GM12878 (cell line): ENCODE results near the gene TRMU. TPM values are rescaled to one million over a fixed set of nuclear protein-coding genes. Genes with fewer than 3 reads are reported as not detected.

Experiments used
- ATAC-seq: fragments of 200-7000 bp; cut with Tn5 transposase; 3 replicates; pipeline ENCODE4 v1.9.1; 2020; ENCODE audit warnings: mild to moderate bottlenecking, moderate library complexity
- BruUV-seq: library from RNA; stranded (reverse); fragments of 400-500 nt; replicated peaks from 2 replicates; lab custom pipeline; 2021; lab: Mats Ljungman, UMichigan
- CTCF ChIA-PET: fragments of 300-600 bp; sonication (Branson Sonifier 250); formaldehyde crosslinking; extraction: SDS; loops from one replicate; lab custom pipeline; 2021; ENCODE audit warnings: inconsistent platforms; lab: Yijun Ruan, JAX
- POLR2A ChIA-PET: fragments of 350-600 bp; formaldehyde crosslinking; extraction: SDS; loops from one replicate; lab custom pipeline; 2021; ENCODE audit warnings: inconsistent platforms; lab: Charles Lee
- RAD21 ChIA-PET: fragments of 300-600 bp; sonication (Branson Sonifier 250); formaldehyde crosslinking; loops from one replicate; lab custom pipeline; 2023; ENCODE audit warnings: antibody characterized with exemption; ENCODE audit not compliant: unreplicated experiment; lab: Charles Lee
- SMC1A ChIA-PET: fragments of 300-600 bp; sonication (Branson Sonifier 250); formaldehyde crosslinking; loops from one replicate; lab custom pipeline; 2023; ENCODE audit not compliant: unreplicated experiment, uncharacterized antibody; lab: Charles Lee
- DNase-seq: peaks from one replicate; pipeline ENCODE4 v3.0.0-alpha.2; 2011; ENCODE audit warnings: low read depth, low spot score
- FAIRE-seq: peaks from 3 replicates; lab custom pipeline; 2011; peaks lifted over from hg19 to GRCh38; lab: Jason Lieb, UNC
- H2AFZ ChIP-seq: 2 replicates; pipeline ENCODE4 v1.6.0; 2011; ENCODE audit warnings: low read depth, low read length, control low read depth; ENCODE audit not compliant: control insufficient read depth
- H3K27ac ChIP-seq: 2 replicates; pipeline ENCODE4 v1.5.1; 2011; ENCODE audit warnings: control low read depth; ENCODE audit not compliant: control insufficient read depth, insufficient read depth
- H3K27me3 ChIP-seq, 2 experiments: replicated peaks in 1 of 2; 2 replicates each; pipeline versions ENCODE4 v1.6.0 to v1.6.1; 2011; ENCODE audit warnings: low read length in 1 of 2; ENCODE audit not compliant: control insufficient read depth in 2 of 2, insufficient read depth in 2 of 2
- H3K36me3 ChIP-seq, 2 experiments: 2 replicates each; pipeline ENCODE4 v1.5.1; 2011; ENCODE audit warnings: low read length in 1 of 2; ENCODE audit not compliant: control insufficient read depth in 2 of 2, insufficient read depth in 2 of 2
- H3K4me1 ChIP-seq: 2 replicates; pipeline ENCODE4 v1.6.1; 2011; ENCODE audit warnings: mild to moderate bottlenecking, low read length, moderate library complexity, mixed read lengths; ENCODE audit not compliant: control insufficient read depth, insufficient read depth
- H3K4me2 ChIP-seq: 2 replicates; pipeline ENCODE4 v1.6.0; 2011; ENCODE audit warnings: control low read depth; ENCODE audit not compliant: control insufficient read depth, insufficient read depth
- H3K4me3 ChIP-seq: fragments of 200-600 bp; sonication (generic); 2 replicates; pipeline ENCODE4 v1.5.1; 2016
- H3K79me2 ChIP-seq: 2 replicates; pipeline ENCODE4 v1.6.0; 2011; ENCODE audit warnings: low read length; ENCODE audit not compliant: control insufficient read depth, insufficient read depth
- H3K9ac ChIP-seq: 2 replicates; pipeline ENCODE4 v1.8.0; 2011; ENCODE audit warnings: low read length, control low read depth, mixed read lengths; ENCODE audit not compliant: control insufficient read depth, insufficient read depth
- H3K9me3 ChIP-seq: replicated peaks from 3 replicates; pipeline ENCODE4 v1.5.1; 2011; ENCODE audit warnings: mild to moderate bottlenecking, low read length; ENCODE audit not compliant: control insufficient read depth, insufficient read depth
- H4K20me1 ChIP-seq: 2 replicates; pipeline ENCODE4 v1.6.0; 2011; ENCODE audit not compliant: control insufficient read depth, insufficient read depth
- CEBPZ ChIP-seq: fragments of 150-350 bp; IDR thresholded peaks from 2 replicates; pipeline ENCODE4 v1.6.1; 2016; ENCODE audit warnings: low read depth, low read length
- CHD1 ChIP-seq: IDR thresholded peaks from 2 replicates; pipeline ENCODE4 v1.6.1; 2012; ENCODE audit warnings: low read depth, low read length, improper control_type of control experiment
- NKRF ChIP-seq: fragments of 450-650 bp; conservative IDR thresholded peaks from 2 replicates; pipeline ENCODE4 v1.6.1; 2017; ENCODE audit warnings: mild to moderate bottlenecking, moderate library complexity
- SKIL ChIP-seq: fragments of 450-650 bp; IDR thresholded peaks from 2 replicates; pipeline ENCODE4 v1.6.1; 2017; ENCODE audit warnings: mild to moderate bottlenecking, low read depth, inconsistent platforms; ENCODE audit not compliant: poor library complexity, severe bottlenecking
- TCF3 ChIP-seq: IDR thresholded peaks from 2 replicates; pipeline ENCODE4 v1.6.1; 2012; ENCODE audit warnings: low read depth, mild to moderate bottlenecking, low read length, borderline replicate concordance; ENCODE audit not compliant: insufficient read depth
- ZNF592 ChIP-seq: fragments of 450-650 bp; IDR thresholded peaks from 2 replicates; pipeline ENCODE4 v1.6.1; 2017; ENCODE audit warnings: mild to moderate bottlenecking, moderate library complexity
- ZNF687 ChIP-seq: fragments of 450-650 bp; IDR thresholded peaks from 2 replicates; pipeline ENCODE4 v1.6.1; 2017; ENCODE audit warnings: mild to moderate bottlenecking, moderate library complexity
- WGBS: methylation state at CpG from one replicate; pipeline ENCODE4 v1.1.6; 2016; ENCODE audit warnings: low lambda C conversion rate; ENCODE audit not compliant: insufficient replicate concordance, insufficient coverage; ENCODE audit errors: missing lambda C conversion rate; 5-methylcytosine and 5-hydroxymethylcytosine counted together
- in situ Hi-C: fragments of 300-500 bp; cut with MboI; formaldehyde crosslinking; loops from 9 replicates; pipeline ENCODE4 v1.14.3; 2018; ENCODE audit warnings: mixed read lengths
- intact Hi-C: fragments of 100-400 bp; cut with micrococcal nuclease; formaldehyde crosslinking; loops from one replicate; pipeline ENCODE4 v1.14.2; 2022; ENCODE audit not compliant: unreplicated experiment
- polyA plus RNA-seq, 11 experiments: library from polyadenylated mRNA; depleted of rRNA in 4 of 11; unstranded in 6 of 11; stranded (reverse) in 5 of 11; fragments of >200 nt; fragmentation: Nextera tagmentation in 4 of 11; fragmentation: Illumina TruSeq in 1 of 11; extraction: Ambion mirVana in 4 of 11; extraction: Trizol in 1 of 11; gene quantifications; 1 replicate in 1 of 11; 2 replicates in 10 of 11; pipeline versions ENCODE4 v1.2.1 to v1.2.3, GENCODE V29; 2011 to 2016; ENCODE audit warnings: inconsistent platforms in 2 of 11, missing spikeins in 2 of 11, low read depth in 1 of 11
- total RNA-seq, 4 experiments: library from RNA; depleted of rRNA in 3 of 4; stranded (reverse); fragments of >200 nt in 3 of 4; fragmentation: Illumina TruSeq in 1 of 4; extraction: Trizol in 1 of 4; gene quantifications; 2 replicates each; pipeline versions ENCODE4 v1.2.1 to v1.2.3, GENCODE V29; 2013 to 2021

Gene TRMU
- total and polyA plus RNA-seq, 10 of the 15 experiments (the other 5 are each of a cell fraction or from before 2014, with no cell fraction given) = 3.5 to 57.0 (median 44.0) TPM

GRCh38 chr22:46300491-46300890 is 35.0 kb upstream of the TRMU start:
- ATAC-seq (no peak), DNase-seq (no peak), FAIRE-seq (no peak)
- H4K20me1 ChIP-seq = no peaks in the 10 kb centered on the region
- intact Hi-C loops (no loop called here), in situ Hi-C loops (no loop called here)
- H2AFZ ChIP-seq = no peak overlapping the region
- POLR2A ChIA-PET = no interaction called here
- peaks cover 5 to 16% of the 10 kb centered on the region in 2 experiments for H3K36me3 ChIP-seq
- no peaks in the 10 kb centered on the region for H3K9me3 ChIP-seq
- RAD21 ChIA-PET = no interaction called here
- H3K9ac ChIP-seq = no peak overlapping the region
- CTCF ChIA-PET = no interaction called here
- no peak overlapping the region for H3K4me2 ChIP-seq
- H3K27me3 ChIP-seq = no peaks in the 10 kb centered on the region
- no TSS peak for BruUV-seq
- SMC1A ChIA-PET = no interaction called here
- 97% methylated on average over 7 of the region's 7 CpGs for WGBS
- peaks cover 51% of the 10 kb centered on the region for H3K79me2 ChIP-seq
- H3K4me1 ChIP-seq = peaks cover 15% of the 10 kb centered on the region
- H3K27ac ChIP-seq = no peak overlapping the region
- H3K4me3 ChIP-seq = no peak overlapping the region
- TF ChIP-seq NKRF (no peak), CHD1 (no peak), SKIL (no peak), ZNF592 (no peak), ZNF687 (no peak), CEBPZ (no peak), TCF3 (no peak)
